NCI-H748 treated with DMSO at 0.1 percent for 48 hours (cell line): ENCODE results near the gene UBP1.
A peak's percentile ranks its signal among the peaks of the same experiment; 100 is the strongest.
"Not testable (repeated sequence)": the region's sequence is repeated elsewhere in the genome, so short reads cannot be mapped to it uniquely, and the experiment has no call there.

ENCODE experiments used
- DNase-seq: peaks from one replicate; lab custom pipeline; 2025; lab: John Stamatoyannopoulos, UW

The UBP1 gene

DNA sequence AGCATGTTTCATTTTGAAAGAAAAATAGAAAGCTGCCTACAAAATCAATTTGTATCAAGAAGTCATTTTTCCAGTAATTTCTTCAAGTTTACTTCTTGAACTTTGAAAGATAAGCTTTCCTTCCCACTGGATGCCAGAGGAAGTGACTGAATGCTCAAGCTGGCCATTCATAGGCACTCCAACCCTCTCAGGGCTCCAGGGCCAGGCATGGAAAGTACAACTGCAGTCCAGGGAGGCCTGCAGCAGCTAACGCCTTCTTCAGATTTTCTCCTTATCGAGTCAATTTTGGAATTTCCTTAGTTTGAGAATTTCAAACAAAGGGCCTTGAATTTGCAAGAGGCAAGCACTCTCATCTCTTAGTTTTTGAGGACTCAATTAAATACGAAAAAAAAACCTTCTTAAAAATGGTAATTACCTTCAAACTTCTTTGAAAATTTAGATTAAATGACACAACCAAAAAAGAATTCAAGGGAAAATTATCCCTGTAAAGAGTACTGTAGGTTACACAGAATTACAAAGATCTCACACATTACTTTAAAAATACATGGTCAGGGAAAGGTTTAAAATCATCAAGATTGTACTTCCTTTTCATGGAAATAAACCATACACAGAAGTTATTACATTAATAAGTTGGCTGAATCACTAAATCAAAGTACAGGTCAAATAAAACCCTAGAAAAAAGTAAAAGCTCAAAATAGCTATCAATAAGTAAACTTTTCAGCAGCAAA is 2.5 kb downstream of the UBP1 start:
- DNase-seq: no peak

DNA sequence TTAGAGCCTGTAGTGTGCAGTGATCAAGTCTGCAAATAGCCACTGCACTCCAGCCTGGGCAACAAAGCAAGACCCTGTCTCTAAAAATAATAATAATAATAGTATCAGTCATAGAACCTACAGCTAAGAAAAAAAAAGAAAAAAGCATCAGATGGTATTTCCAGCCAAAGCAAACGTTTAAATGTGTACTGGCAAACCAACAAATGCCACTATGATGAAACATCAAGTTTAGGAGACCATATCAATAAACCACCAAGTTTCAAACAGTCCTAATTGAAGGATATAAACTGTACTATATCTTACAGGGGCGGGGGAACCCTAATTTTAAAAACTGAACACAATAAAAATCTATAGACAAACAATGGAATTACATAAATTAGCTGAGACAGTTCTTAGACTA is 6.4 kb downstream of the UBP1 start:
- no peak for DNase-seq

- no peak for DNase-seq
Observed at GRCh38 chr3:33430571-33430970, 9.6 kb downstream of the UBP1 start.

GRCh38 chr3:33430061-33430460 is 10.1 kb downstream of the UBP1 start:
- no peak for DNase-seq

GRCh38 chr3:33429306-33429705 is 10.9 kb downstream of the UBP1 start:
- not testable (repeated sequence) for DNase-seq

DNA sequence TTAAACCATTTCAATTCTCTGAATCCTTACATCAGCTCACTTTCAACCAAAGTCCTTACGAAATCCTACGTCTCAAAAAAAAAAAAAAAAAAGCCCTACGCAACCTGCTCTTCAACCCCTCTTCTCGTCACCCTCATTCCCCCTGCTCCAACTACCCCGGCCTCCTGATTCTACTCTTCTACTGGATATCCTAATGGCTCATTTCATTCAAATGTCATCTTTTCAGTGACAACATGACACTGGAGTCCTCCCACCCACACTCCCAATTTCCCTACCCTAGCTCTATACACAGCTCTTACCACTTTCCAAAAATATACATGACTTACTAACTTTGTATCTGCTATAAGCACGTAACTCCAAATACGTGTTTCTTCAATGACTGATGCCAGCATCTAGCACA is 11.5 kb downstream of the UBP1 start:
- DNase-seq: no peak

GRCh38 chr3:33426630-33427317 is 13.4 kb downstream of the UBP1 start:
- no peak for DNase-seq

- peak; percentile 35 for DNase-seq
Observed at GRCh38 chr3:33426068-33426467, 14.1 kb downstream of the UBP1 start.

DNA sequence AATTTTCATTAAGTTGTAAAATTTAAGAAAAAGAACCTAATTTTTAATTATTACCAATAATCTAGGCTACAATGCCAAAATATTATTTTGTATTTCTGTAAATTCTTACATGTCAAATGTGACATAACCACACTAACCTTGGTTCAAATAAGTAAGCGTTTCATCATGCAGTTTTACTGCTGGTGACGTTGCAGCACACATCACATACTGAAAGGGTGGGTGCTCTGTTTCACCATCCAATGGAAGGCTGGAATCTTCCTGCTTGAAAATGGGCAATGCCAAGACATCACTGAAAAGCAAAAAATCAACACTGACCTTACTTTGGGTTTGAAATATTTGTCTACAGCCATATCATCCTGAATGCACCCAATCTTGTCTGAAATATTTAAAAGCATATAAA is 14.8 kb downstream of the UBP1 start:
- DNase-seq: no peak

DNA sequence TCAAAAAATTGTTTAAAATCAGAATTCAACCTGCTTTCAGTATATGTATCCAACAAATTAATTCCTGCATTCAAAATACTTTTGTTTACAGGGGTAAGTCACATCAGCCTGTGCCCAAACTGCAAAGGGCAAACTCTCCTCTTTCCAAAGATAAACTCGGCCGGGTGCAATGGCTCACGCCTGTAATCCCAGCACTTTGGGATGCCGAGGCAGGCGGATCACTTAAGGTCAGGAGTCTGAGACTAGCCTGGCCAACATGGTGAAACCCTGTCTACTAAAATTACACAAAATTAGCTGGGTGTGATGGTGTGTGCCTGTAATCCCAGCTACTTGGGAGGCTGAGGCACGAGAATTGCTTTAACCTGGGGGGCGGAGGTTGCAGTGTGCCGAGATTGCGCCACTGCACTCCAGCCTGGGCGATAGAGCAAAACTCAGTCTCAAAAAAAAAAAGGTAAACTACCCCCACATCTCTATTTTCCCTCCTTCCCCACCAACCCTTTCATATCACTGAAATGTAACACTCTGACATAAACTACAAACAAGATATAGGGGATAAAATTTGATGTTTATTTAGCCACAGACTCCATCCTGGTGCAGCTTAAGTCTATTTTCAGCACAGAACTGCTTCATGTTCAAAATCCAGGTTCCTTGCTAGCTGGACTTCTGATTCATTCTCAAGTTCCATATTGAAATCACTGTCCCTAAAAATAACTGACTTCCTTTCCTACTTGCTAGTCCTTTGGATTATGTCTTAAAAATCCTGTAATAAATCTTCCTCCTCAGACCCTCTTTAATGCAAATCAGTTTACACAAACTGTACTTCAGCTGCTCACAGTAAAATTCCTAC is 15.4 kb downstream of the UBP1 start:
- no peak for DNase-seq

- no peak for DNase-seq
Observed at GRCh38 chr3:33420966-33421365, 19.2 kb downstream of the UBP1 start.

DNA sequence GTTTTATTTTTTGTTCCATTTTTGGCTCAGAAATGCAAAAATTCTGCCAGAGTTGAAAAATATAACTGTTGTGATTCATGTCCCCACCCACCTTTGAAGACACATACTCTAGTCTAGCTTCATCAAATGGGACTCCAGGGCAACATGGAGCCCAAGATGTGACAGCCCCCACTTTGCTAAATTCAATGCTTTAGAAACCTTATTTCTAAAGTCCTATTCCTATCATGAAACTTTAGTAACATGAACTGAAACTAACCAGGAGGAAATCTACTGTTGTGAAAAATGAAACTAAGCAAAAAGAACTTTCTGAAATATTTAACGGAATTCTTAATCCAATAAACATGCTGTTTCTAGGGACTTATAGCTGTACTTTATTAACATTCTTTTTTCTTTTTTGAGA is 20.3 kb downstream of the UBP1 start:
- DNase-seq: no peak

DNA sequence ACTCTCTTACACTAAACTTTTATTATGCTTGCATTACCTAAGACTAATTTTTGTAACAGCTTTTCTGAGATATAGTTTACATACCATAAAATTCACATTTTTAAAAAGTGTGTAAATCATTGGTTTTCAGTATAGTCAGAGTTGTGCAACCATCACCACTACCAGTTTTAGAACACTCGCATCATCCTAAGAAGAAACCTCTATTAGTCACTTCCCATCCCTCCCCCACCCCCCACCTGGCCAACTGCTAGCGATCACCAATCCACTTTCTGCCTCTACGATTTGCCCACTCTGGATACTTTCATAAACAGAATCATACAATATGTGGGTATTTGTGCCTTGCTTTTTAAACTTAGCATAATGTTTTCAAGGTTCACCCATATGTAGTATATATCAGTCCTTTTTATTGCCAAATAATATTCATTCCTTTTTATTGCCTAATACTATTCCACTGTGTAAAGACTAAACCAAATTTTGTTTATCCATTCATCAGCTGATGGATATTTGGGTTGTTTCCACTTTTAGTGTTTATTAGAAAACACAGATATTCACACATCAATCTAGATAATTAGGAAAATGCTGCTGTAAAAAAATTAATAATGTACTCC is 23.0 kb downstream of the UBP1 start:
- no peak for DNase-seq

- DNase-seq: not testable (repeated sequence)
Observed at GRCh38 chr3:33410816-33411215, 29.4 kb downstream of the UBP1 start.

- DNase-seq: no peak
Observed at GRCh38 chr3:33403756-33404155, 36.4 kb downstream of the UBP1 start.

DNA sequence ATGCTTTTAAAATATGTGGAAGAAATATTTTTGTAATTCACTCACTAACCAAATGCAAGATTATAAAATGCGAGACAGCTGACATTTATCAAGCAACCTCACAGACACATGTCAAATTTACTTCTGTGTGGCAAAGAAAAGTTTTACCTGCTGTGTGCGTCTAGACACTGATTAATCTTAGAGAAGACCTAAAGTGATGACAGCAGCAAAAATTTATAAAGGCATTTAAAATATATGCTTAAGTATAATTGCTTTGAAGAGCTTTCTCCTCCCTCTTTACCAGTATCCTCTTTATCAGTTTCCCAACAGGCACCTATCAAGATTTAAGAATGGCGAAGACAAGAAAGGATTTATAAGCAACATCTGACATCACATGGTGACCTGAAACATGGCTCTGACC is 37.3 kb downstream of the UBP1 start:
- DNase-seq: no peak

GRCh38 chr3:33401781-33402180 is 38.4 kb downstream of the UBP1 start:
- DNase-seq: no peak

GRCh38 chr3:33398410-33398809 is 41.8 kb downstream of the UBP1 start:
- no peak for DNase-seq

GRCh38 chr3:33395900-33396299 is 44.3 kb downstream of the UBP1 start:
- DNase-seq: no peak

GRCh38 chr3:33394403-33395054 is 45.7 kb downstream of the UBP1 start:
- DNase-seq: no peak

DNA sequence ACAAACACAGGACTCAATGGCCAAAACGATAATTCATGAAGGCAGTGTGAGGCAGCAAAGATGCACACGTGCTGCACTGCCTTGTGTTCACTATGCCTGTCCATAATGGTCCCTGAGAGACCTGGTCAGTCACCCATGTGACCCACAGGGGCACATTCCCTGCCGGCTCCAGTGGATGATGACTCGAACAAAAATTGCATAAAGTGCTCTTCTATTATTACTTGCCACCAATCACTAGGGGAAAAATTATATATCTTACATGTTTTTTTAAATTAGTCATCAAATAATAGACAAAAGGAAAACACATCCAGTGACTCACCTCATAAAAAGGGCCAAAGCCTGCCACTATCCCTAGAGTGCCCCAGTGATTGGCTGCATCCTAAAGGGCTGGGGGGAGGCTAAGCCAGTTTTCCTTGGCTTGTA is 47.5 kb downstream of the UBP1 start:
- no peak for DNase-seq

DNA sequence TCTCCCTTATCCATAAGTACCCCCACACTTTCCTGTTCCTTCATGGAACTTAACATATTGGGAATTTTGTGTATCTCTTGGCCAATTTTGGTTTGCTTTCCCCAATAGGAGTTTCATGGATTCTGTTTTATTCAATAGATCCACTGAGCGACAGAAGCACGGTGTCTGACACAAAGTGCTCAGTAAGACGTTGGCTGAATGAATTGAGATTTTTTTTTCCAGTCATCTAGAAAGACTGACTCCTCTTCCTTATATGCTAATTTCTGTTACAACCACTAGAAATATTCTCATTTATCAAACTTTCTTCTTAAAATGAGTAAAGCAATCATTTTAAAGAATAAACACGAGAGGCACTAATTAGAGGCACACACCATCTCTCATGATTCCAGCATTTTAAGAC is 48.1 kb downstream of the UBP1 start:
- DNase-seq: no peak
